Panc1 (cell line): ENCODE data around the gene MKRN2. TPM values are rescaled to one million over a fixed set of nuclear protein-coding genes. Genes with fewer than 3 reads are reported as not detected.

Source experiments
- ATAC-seq: fragments of 200-7000 bp; cut with Tn5 transposase; 2 replicates; pipeline ENCODE4 v1.9.1; 2020; ENCODE audit warnings: mild to moderate bottlenecking, moderate library complexity
- BruUV-seq: library from RNA; stranded (reverse); fragments of 400-500 nt; replicated peaks from 2 replicates; lab custom pipeline; 2021; lab: Mats Ljungman, UMichigan
- CTCF ChIA-PET: fragments of 300-600 bp; sonication (Branson Sonifier 250); formaldehyde crosslinking; loops from one replicate; lab custom pipeline; 2022; ENCODE audit warnings: antibody characterized with exemption; lab: Charles Lee
- POLR2A ChIA-PET: fragments of 300-600 bp; sonication (Branson Sonifier 250); formaldehyde crosslinking; loops from one replicate; lab custom pipeline; 2022; ENCODE audit warnings: antibody characterized with exemption; lab: Charles Lee
- DNase-seq: peaks from one replicate; pipeline ENCODE4 v3.0.0-alpha.2; 2010; ENCODE audit warnings: low read depth, low spot score
- H3K27ac ChIP-seq: 2 replicates; pipeline ENCODE4 v1.5.1; 2011; ENCODE audit warnings: mild to moderate bottlenecking, low read length, inconsistent platforms
- H3K27me3 ChIP-seq: fragments of 200-500 bp; sonication (Bioruptor generic); 2 replicates; pipeline ENCODE4 v1.6.0; 2014; ENCODE audit warnings: low read length, inconsistent platforms; ENCODE audit not compliant: control insufficient read depth, insufficient read depth
- H3K36me3 ChIP-seq: fragments of 200-500 bp; sonication (Bioruptor generic); 2 replicates; pipeline ENCODE4 v1.5.1; 2014; ENCODE audit warnings: inconsistent platforms, mild to moderate bottlenecking, low read length, moderate library complexity; ENCODE audit not compliant: control insufficient read depth, insufficient read depth
- H3K4me1 ChIP-seq: 2 replicates; pipeline ENCODE4 v1.5.1; 2011; ENCODE audit warnings: inconsistent platforms, mild to moderate bottlenecking, low read length, moderate library complexity; ENCODE audit not compliant: control insufficient read depth, insufficient read depth
- H3K4me3 ChIP-seq, 2 experiments: 2 replicates each; pipeline ENCODE4 v1.5.1; 2011 to 2012; ENCODE audit warnings: low read depth in 2 of 2, low read length in 2 of 2, mild to moderate bottlenecking in 2 of 2, inconsistent platforms in 1 of 2, moderate library complexity in 1 of 2
- H3K9me3 ChIP-seq: fragments of 200-500 bp; sonication (Bioruptor generic); 2 replicates; pipeline ENCODE4 v1.5.1; 2014; ENCODE audit warnings: low read depth, mild to moderate bottlenecking, inconsistent platforms, low read length, moderate library complexity; ENCODE audit not compliant: control insufficient read depth, insufficient read depth
- POLR2AphosphoS5 ChIP-seq: IDR thresholded peaks from 2 replicates; pipeline ENCODE4 v1.6.1; 2012; ENCODE audit warnings: mild to moderate bottlenecking, low read depth, low read length, moderate library complexity
- SIN3A ChIP-seq: IDR thresholded peaks from 2 replicates; pipeline ENCODE4 v1.6.1; 2012; ENCODE audit warnings: low read depth, mild to moderate bottlenecking, low read length, moderate library complexity, borderline replicate concordance; ENCODE audit not compliant: insufficient read depth
- TCF7L2 ChIP-seq: IDR thresholded peaks from 2 replicates; pipeline ENCODE4 v1.6.1; 2011; ENCODE audit warnings: mild to moderate bottlenecking, low read depth, low read length, inconsistent platforms
- in situ Hi-C: cut with HindIII; loops from 2 replicates; pipeline ENCODE4 v1.10.0; 2016; ENCODE audit warnings: low sequenced_read_pairs, low pct_unique_long_range_greater_than_20kb
- intact Hi-C: fragments of 100-400 bp; cut with micrococcal nuclease; formaldehyde crosslinking; loops from one replicate; pipeline ENCODE4 v1.10.0; 2022; ENCODE audit not compliant: unreplicated experiment
- total RNA-seq: library from RNA; stranded (reverse); gene quantifications from one replicate; pipeline ENCODE4 v1.2.1, GENCODE V29; 2021; ENCODE audit not compliant: unreplicated experiment
- TF ChIP-seq, protein P1 (sequence below), 2 experiments: IDR thresholded peaks; 2 replicates each; pipeline ENCODE4 v1.6.1; 2011 to 2012; ENCODE audit warnings: low read depth in 2 of 2, control low read depth in 1 of 2, low read length in 1 of 2, mild to moderate bottlenecking in 1 of 2, moderate library complexity in 1 of 2; ENCODE audit not compliant: insufficient read depth in 1 of 2
- TF ChIP-seq, protein P2 (sequence below): fragments of 450-650 bp; IDR thresholded peaks from 2 replicates; pipeline ENCODE4 v1.5.1; 2017; ENCODE audit warnings: mild to moderate bottlenecking

MKRN2 gene
- total RNA-seq, 1 experiment from 2014 or later: 19.4 TPM

DNA sequence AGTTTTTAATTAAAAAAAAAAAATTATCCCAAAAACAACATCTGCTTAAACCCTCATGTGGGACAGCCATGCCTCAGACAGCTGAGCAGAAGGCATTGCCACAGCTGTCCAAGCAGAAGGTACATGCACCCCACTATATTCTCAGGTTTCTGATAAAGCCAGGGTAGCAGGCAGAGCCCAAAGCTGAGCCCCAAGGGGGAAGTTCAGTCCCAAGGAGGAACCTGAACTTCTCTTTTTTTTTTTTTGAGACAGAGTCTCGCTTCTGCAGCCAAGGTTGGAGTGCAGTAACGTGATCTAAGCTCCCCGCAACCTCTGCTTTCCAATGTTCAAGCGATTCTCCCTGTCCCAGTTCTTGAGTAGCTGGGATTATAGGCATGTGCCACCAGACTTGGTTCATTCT lies 33.2 kb downstream of the MKRN2 start:
- in situ Hi-C loops: no loop called here
- no peak overlapping the region for H3K27ac ChIP-seq
- H3K9me3 ChIP-seq: no peaks in the 10 kb centered on the region
- ChIA-PET CTCF (no interaction called here), POLR2A (interaction anchor here (0.7 kb wide), 1 partner anchor 22 kb away, joined by 3 read pairs; no protein-coding TSS in a partner anchor)
- ATAC-seq (no peak), DNase-seq (no peak)
- TF ChIP-seq, protein P1, sequence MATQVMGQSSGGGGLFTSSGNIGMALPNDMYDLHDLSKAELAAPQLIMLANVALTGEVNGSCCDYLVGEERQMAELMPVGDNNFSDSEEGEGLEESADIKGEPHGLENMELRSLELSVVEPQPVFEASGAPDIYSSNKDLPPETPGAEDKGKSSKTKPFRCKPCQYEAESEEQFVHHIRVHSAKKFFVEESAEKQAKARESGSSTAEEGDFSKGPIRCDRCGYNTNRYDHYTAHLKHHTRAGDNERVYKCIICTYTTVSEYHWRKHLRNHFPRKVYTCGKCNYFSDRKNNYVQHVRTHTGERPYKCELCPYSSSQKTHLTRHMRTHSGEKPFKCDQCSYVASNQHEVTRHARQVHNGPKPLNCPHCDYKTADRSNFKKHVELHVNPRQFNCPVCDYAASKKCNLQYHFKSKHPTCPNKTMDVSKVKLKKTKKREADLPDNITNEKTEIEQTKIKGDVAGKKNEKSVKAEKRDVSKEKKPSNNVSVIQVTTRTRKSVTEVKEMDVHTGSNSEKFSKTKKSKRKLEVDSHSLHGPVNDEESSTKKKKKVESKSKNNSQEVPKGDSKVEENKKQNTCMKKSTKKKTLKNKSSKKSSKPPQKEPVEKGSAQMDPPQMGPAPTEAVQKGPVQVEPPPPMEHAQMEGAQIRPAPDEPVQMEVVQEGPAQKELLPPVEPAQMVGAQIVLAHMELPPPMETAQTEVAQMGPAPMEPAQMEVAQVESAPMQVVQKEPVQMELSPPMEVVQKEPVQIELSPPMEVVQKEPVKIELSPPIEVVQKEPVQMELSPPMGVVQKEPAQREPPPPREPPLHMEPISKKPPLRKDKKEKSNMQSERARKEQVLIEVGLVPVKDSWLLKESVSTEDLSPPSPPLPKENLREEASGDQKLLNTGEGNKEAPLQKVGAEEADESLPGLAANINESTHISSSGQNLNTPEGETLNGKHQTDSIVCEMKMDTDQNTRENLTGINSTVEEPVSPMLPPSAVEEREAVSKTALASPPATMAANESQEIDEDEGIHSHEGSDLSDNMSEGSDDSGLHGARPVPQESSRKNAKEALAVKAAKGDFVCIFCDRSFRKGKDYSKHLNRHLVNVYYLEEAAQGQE (IDR thresholded peaks at IDR 0.05; ENCODE audit: insufficient read depth in 1 of 2, low read depth in 2 of 2, low read length in 1 of 2): no peak
- TF ChIP-seq TCF7L2 (no peak), POLR2AphosphoS5 (no peak), SIN3A (no peak)
- TF ChIP-seq, protein P2, sequence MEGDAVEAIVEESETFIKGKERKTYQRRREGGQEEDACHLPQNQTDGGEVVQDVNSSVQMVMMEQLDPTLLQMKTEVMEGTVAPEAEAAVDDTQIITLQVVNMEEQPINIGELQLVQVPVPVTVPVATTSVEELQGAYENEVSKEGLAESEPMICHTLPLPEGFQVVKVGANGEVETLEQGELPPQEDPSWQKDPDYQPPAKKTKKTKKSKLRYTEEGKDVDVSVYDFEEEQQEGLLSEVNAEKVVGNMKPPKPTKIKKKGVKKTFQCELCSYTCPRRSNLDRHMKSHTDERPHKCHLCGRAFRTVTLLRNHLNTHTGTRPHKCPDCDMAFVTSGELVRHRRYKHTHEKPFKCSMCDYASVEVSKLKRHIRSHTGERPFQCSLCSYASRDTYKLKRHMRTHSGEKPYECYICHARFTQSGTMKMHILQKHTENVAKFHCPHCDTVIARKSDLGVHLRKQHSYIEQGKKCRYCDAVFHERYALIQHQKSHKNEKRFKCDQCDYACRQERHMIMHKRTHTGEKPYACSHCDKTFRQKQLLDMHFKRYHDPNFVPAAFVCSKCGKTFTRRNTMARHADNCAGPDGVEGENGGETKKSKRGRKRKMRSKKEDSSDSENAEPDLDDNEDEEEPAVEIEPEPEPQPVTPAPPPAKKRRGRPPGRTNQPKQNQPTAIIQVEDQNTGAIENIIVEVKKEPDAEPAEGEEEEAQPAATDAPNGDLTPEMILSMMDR: no peak
- no TSS peak for BruUV-seq
- no peaks in the 10 kb centered on the region for H3K27me3 ChIP-seq
- no peak overlapping the region for H3K4me3 ChIP-seq
- intact Hi-C loops: no loop called here
- no peaks in the 10 kb centered on the region for H3K4me1 ChIP-seq
- peaks cover 5% of the 10 kb centered on the region for H3K36me3 ChIP-seq

DNA sequence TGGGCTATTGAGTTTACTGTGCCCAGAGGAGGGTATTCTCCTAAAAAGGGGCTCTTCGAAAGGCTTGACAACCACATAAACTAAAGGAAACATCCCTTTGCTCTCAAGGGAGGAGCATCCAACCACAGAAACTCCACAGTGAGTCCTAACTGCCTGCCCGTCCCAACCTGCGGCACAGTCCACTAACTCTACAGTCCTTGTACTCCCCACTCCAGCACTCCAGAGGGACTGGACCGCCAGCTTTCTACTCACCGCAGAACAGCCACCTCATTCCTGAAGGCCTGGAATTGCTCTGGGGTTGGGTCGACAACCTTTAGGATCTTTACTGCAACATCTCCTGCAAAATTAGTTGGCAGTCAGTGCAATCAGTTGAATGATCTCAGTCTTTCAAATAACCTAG lies 34.6 kb downstream of the MKRN2 start:
- no peak overlapping the region for H3K4me3 ChIP-seq
- DNase-seq: no peak
- no peaks in the 10 kb centered on the region for H3K4me1 ChIP-seq
- H3K9me3 ChIP-seq: no peaks in the 10 kb centered on the region
- intact Hi-C loops (no loop called here), in situ Hi-C loops (no loop called here)
- no peak for TF ChIP-seq TCF7L2
- TF ChIP-seq, protein P1 (IDR thresholded peaks at IDR 0.05; ENCODE audit: insufficient read depth in 1 of 2, low read depth in 2 of 2, low read length in 1 of 2): no peak
- TF ChIP-seq, protein P2: no peak
- TF ChIP-seq SIN3A: no peak
- TF ChIP-seq POLR2AphosphoS5: no peak
- H3K27ac ChIP-seq: no peak overlapping the region
- no peaks in the 10 kb centered on the region for H3K27me3 ChIP-seq
- BruUV-seq: no TSS peak
- peaks cover 5% of the 10 kb centered on the region for H3K36me3 ChIP-seq
- CTCF ChIA-PET: no interaction called here
- POLR2A ChIA-PET: interaction anchor here (0.7 kb wide), 1 partner anchor 99 kb away, joined by 3 read pairs; no protein-coding TSS in a partner anchor
- ATAC-seq: no peak
